Uterus (tissue), 4 donors: ENCODE measurements around the gene STRIT1. TPM values are rescaled to one million over a fixed set of nuclear protein-coding genes. Genes with fewer than 3 reads are reported as not detected.
"Not testable (repeated sequence)": the region's sequence is repeated elsewhere in the genome, so short reads cannot be mapped to it uniquely, and the experiment has no call there.

Experiments
- DNase-seq, 2 donors: peaks; one replicate each; pipeline ENCODE4 v3.0.0-alpha.2; 2019 to 2020
- H3K27ac ChIP-seq, 2 donors: fragments of 200-600 bp; sonication (generic); 1 replicate in 1 of 2; 2 replicates in 1 of 2; pipeline ENCODE4 v1.5.1; 2016 to 2018
- H3K27me3 ChIP-seq, 2 donors: fragments of 200-600 bp; sonication (generic); one replicate each; pipeline ENCODE4 v1.5.1; 2018 to 2019; ENCODE audit warnings: control low read depth in 1 of 2
- H3K36me3 ChIP-seq, 2 donors: fragments of 200-600 bp; sonication (generic); one replicate each; pipeline ENCODE4 v1.5.1; 2019; ENCODE audit warnings: control low read depth in 1 of 2
- H3K4me1 ChIP-seq, 2 donors: fragments of 200-600 bp; sonication (generic); one replicate each; pipeline ENCODE4 v1.5.1; 2018 to 2019; ENCODE audit warnings: control low read depth in 1 of 2
- H3K4me3 ChIP-seq, 2 donors: fragments of 200-600 bp; sonication (generic); 1 replicate in 1 of 2; 2 replicates in 1 of 2; pipeline ENCODE4 v1.5.1; 2018 to 2019; ENCODE audit warnings: mild to moderate bottlenecking in 1 of 2
- H3K9me3 ChIP-seq, 2 donors: fragments of 200-600 bp; sonication (generic); one replicate each; pipeline ENCODE4 v1.5.1; 2019; ENCODE audit warnings: control low read depth in 1 of 2
- CTCF ChIP-seq, 4 experiments: fragments of 200-600 bp in 2 of 4; fragments of 450-650 bp in 2 of 4; sonication (generic) in 2 of 4; IDR thresholded peaks; one replicate each; pipeline ENCODE4 v1.5.1; 2016 to 2019; ENCODE audit warnings: antibody characterized with exemption in 4 of 4, mild to moderate bottlenecking in 2 of 4, moderate library complexity in 1 of 4
- POLR2A ChIP-seq, 2 donors: fragments of 450-650 bp; IDR thresholded peaks; one replicate each; pipeline ENCODE4 v1.6.1; 2016; ENCODE audit warnings: antibody characterized with exemption in 2 of 2, mild to moderate bottlenecking in 1 of 2, moderate library complexity in 1 of 2
- intact Hi-C: fragments of 100-400 bp; cut with DNase I; formaldehyde crosslinking; loops from one replicate; pipeline ENCODE4 v1.15.1; 2023; ENCODE audit warnings: low total_unique reads
- total RNA-seq, 4 donors: library from RNA; depleted of rRNA in 3 of 4; stranded (reverse); fragments of >200 nt in 3 of 4; gene quantifications; one replicate each; pipeline versions ENCODE4 v1.1.0 to v1.2.4, GENCODE V29; 2014 to 2023
- donor health status: DM: yes; HTN: yes; CAD: no.

The STRIT1 gene
- total RNA-seq, 4 donors from 2014 or later = not detected

GRCh38 chr3:155274435-155274834 is 19.0 kb downstream of the STRIT1 start:
- intact Hi-C loops, H3K27me3 ChIP-seq, H3K9me3 ChIP-seq, H3K4me1 ChIP-seq, DNase-seq, H3K4me3 ChIP-seq, H3K36me3 ChIP-seq, H3K27ac ChIP-seq: not testable (repeated sequence)

GRCh38 chr3:155271343-155271613 is 22.2 kb downstream of the STRIT1 start:
- intact Hi-C loops = no loop called here
- Histone ChIP-seq H3K9me3 (no peaks in the 10 kb centered on the region), H3K4me1 (no peaks in the 10 kb centered on the region), H3K36me3 (no peaks in the 10 kb centered on the region), H3K27me3 (no peaks in the 10 kb centered on the region), H3K4me3 (no peak overlapping the region), H3K27ac (no peak overlapping the region)
- DNase-seq = no peak
- no peak for TF ChIP-seq CTCF (IDR thresholded peaks at IDR 0.05)
- TF ChIP-seq POLR2A (IDR thresholded peaks at IDR 0.05) = no peak

GRCh38 chr3:155270485-155271342 is 22.8 kb downstream of the STRIT1 start:
- TF ChIP-seq CTCF (IDR thresholded peaks at IDR 0.05) (no peak), POLR2A (IDR thresholded peaks at IDR 0.05) (no peak)
- no peak overlapping the region for H3K4me3 ChIP-seq
- no peaks in the 10 kb centered on the region for H3K4me1 ChIP-seq
- no peaks in the 10 kb centered on the region for H3K27me3 ChIP-seq
- no peaks in the 10 kb centered on the region for H3K9me3 ChIP-seq
- H3K27ac ChIP-seq = no peak overlapping the region
- DNase-seq = no peak
- H3K36me3 ChIP-seq = no peaks in the 10 kb centered on the region
- intact Hi-C loops = no loop called here

GRCh38 chr3:155270063-155270462 is 23.4 kb downstream of the STRIT1 start:
- TF ChIP-seq CTCF (IDR thresholded peaks at IDR 0.05) (no peak), POLR2A (IDR thresholded peaks at IDR 0.05) (no peak)
- no peaks in the 10 kb centered on the region for H3K9me3 ChIP-seq
- no peaks in the 10 kb centered on the region for H3K27me3 ChIP-seq
- no peaks in the 10 kb centered on the region for H3K4me1 ChIP-seq
- H3K27ac ChIP-seq = no peak overlapping the region
- no peak for DNase-seq
- H3K36me3 ChIP-seq = no peaks in the 10 kb centered on the region
- no peak overlapping the region for H3K4me3 ChIP-seq
- intact Hi-C loops = no loop called here

GRCh38 chr3:155262855-155263254 is 30.6 kb downstream of the STRIT1 start:
- H3K36me3 ChIP-seq, DNase-seq, H3K4me1 ChIP-seq, H3K9me3 ChIP-seq, intact Hi-C loops, H3K27ac ChIP-seq, H3K4me3 ChIP-seq, H3K27me3 ChIP-seq: not testable (repeated sequence)

GRCh38 chr3:155262295-155262694 is 31.2 kb downstream of the STRIT1 start:
- no peak for TF ChIP-seq CTCF (IDR thresholded peaks at IDR 0.05)
- no peak for TF ChIP-seq POLR2A (IDR thresholded peaks at IDR 0.05)
- H3K27me3 ChIP-seq = no peaks in the 10 kb centered on the region
- intact Hi-C loops = no loop called here
- H3K4me1 ChIP-seq = no peaks in the 10 kb centered on the region
- no peaks in the 10 kb centered on the region for H3K36me3 ChIP-seq
- H3K27ac ChIP-seq = no peak overlapping the region
- no peak for DNase-seq
- no peaks in the 10 kb centered on the region for H3K9me3 ChIP-seq
- no peak overlapping the region for H3K4me3 ChIP-seq
